ENCODE measurements around the gene RFXANK. TPM values are rescaled to one million over a fixed set of nuclear protein-coding genes. Genes with fewer than 3 reads are reported as not detected.

RFXANK gene
- total RNA-seq, 1 donor from 2014 or later: 96.9 TPM

DNA sequence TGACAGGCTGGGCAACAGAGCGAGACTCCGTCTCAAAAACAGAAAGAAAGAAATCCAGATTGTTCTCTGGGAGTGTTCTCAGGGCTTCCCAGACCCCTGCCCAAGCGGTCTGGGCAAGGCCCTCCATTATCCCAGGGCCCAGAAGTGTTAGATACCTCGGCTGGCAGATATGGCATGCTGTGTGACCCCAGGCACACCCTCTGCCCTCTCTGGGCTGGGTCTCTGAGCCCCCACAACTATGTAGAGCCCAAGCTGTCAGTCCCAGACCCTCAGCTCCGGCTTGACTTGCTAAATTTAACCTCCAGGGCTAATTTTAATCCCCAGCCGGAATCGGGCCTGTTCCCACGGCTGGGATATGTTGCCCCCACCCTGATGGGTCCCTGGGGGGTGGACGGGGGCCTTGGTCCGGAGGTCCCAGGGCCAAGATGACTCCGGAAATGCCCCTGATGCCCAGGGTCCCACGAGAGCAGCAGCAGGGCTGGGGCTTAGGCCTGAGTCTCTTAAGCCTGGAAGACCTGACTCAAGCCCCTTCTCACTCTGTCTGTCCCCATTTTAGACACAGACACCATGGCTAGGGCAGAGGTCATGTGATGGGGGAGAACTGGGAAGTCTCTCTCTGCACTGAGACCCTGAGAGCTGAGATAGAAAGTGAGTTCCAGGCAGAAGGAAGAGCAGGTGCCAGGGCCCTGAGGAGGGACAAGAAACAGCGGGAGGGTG is 39.2 kb upstream of the RFXANK start:
- intact Hi-C loops (cut with micrococcal nuclease): no loop called here
- H3K27ac Mint-ChIP-seq: no peak overlapping the region
- H3K27me3 Mint-ChIP-seq: no peaks in the 10 kb centered on the region
- no peak for TF ChIP-seq CTCF (IDR thresholded peaks at IDR 0.05)
- H3K9me3 Mint-ChIP-seq: peaks cover 4% of the 10 kb centered on the region
- H3K36me3 Mint-ChIP-seq (ENCODE audit: low read depth): peaks cover 23% of the 10 kb centered on the region
- ATAC-seq (ENCODE audit: low read depth): no peak
- ChIA-PET CTCF (interaction anchor here (2.8 kb wide), 1 partner anchor 22 kb away, joined by 8 read pairs; no protein-coding TSS in a partner anchor), POLR2A (interaction anchor here (0.9 kb wide), 1 partner anchor 252 kb away, joined by 3 read pairs; the partner anchor contains the start of gene GATAD2A)
- H3K4me1 Mint-ChIP-seq: peaks cover 52% of the 10 kb centered on the region
- DNase-seq: no peak
- H3K4me3 Mint-ChIP-seq: no peak overlapping the region

DNA sequence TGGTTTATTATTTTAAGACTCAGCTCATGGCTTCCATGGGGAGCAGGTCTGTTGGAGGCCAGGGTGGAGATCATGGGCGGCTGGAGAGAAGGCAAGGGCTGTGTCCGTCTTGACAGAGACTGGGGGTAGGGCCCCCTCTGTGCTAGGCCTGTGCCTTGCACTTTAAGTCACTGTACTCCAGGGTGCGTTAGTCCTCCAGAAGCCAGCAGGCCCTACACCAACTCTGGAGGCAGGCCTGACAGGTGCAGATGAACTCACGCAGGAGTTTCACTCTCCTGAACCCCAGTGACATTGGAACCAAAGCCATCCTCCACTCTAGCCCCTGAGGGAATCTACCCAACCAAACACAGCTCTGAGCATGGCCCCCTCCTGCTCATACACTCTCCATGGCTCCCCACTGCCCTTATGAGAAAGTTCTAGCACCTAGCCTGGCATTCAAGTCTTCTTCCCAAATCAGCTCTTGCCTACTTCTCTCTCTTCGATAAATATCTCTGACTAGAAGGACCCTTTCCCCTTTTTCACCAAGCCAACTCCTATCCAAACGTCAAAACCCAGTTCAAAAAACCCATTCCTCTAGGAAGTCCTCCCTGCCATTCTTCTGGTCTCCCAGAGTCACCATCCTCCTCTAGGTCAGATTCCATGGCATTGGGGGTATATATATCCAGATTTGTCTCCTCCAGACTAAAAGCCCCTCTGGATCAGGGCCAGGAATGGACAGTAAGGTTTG is 37.1 kb upstream of the RFXANK start:
- ChIA-PET CTCF (interaction anchor here (1.2 to 7.5 kb wide), 5 partner anchors 9 to 19 kb away, joined by 4 to 53 read pairs (median 6); partner anchors contain the start of gene MEF2B), POLR2A (interaction anchor here (1.3 to 4.7 kb wide), 4 partner anchors 12 to 1294 kb away, joined by 3 to 48 read pairs (median 4); partner anchors contain the start of genes BORCS8 and MEF2B)
- Mint-ChIP-seq H3K36me3 (ENCODE audit: low read depth) (peaks cover 13% of the 10 kb centered on the region), H3K9me3 (peaks cover 4% of the 10 kb centered on the region), H3K27me3 (no peaks in the 10 kb centered on the region), H3K4me3 (peak overlapping the region; percentile 57), H3K27ac (peak overlapping the region; percentile 74), H3K4me1 (peaks cover 60% of the 10 kb centered on the region)
- no peak for TF ChIP-seq CTCF (IDR thresholded peaks at IDR 0.05)
- DNase-seq: no peak
- ATAC-seq (ENCODE audit: low read depth): peak; percentile 5
- intact Hi-C loops (cut with micrococcal nuclease): loop anchor here (1.0 kb wide), 1 partner anchor 15 kb away; the partner anchor contains the start of gene MEF2B

DNA sequence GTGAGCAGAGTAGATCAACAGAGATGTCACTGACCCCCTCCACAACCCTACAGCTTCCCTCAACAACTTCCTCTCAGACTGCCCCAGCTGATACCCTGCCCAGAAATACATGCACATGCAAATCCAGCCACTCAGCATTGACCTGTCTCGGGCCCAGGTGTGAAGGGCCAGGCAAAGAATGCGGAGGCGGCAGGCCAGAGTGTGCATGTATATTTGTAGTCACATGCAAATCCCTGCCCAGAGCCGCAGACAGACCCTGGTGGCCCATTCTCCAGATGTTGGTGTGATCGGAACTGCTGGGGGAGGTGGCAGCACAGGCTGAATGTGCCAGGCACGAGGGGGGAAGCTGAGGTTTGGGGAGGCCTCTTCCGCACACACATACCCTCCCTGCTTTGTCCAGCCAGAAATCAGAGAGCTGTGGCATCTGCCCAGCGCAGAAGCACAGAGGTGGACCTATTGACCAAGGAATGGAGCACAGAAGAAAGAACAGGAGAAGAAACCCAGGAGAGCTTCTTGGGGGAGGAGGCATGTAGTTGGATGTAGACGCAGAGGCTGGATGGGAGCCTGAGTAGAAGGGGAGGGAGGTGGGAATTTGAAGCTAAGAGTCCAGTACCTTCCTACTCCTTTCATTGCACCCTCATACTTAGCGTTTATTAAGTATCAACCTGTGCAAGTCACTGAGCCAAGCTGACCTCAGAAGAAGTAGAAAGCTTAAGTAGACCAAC is 36.4 kb upstream of the RFXANK start:
- peaks cover 13% of the 10 kb centered on the region for H3K36me3 Mint-ChIP-seq (ENCODE audit: low read depth)
- CTCF ChIA-PET: interaction anchor here (0.7 to 7.5 kb wide), 4 partner anchors 10 to 332 kb away, joined by 3 to 53 read pairs (median 7); partner anchors contain the start of gene MEF2B
- H3K4me3 Mint-ChIP-seq: peak overlapping the region; percentile 57
- no peaks in the 10 kb centered on the region for H3K27me3 Mint-ChIP-seq
- no peak for TF ChIP-seq CTCF (IDR thresholded peaks at IDR 0.05)
- peak overlapping the region; percentile 74 for H3K27ac Mint-ChIP-seq
- POLR2A ChIA-PET: interaction anchor here (0.6 to 4.7 kb wide), 6 partner anchors 12 to 1384 kb away, joined by 3 to 48 read pairs (median 4); partner anchors contain the start of genes BORCS8 and MEF2B
- peaks cover 4% of the 10 kb centered on the region for H3K9me3 Mint-ChIP-seq
- DNase-seq: no peak
- intact Hi-C loops (cut with micrococcal nuclease): loop anchor here (1.0 kb wide), 1 partner anchor 15 kb away; the partner anchor contains the start of gene MEF2B
- peaks cover 62% of the 10 kb centered on the region for H3K4me1 Mint-ChIP-seq
- ATAC-seq (ENCODE audit: low read depth): peak; percentile 56

DNA sequence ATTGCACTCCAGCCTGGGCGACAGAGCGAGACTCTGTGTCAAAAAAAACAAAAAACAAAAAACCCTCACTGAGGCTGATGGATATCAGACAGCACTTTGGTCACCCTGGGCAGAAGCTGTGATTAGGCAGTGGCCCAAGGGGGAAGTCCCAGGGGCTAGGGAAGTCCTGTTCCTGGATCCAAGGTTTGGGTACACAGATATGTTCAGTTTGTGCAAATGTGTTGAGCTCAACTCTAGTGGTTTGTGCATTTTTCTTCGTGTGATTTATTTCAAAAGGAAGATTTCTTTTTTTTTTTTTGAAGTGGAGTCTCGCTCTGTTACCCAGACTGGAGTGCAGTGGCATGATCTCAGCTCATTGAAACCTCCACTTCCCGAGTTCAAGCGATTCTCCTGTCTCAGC is 34.2 kb upstream of the RFXANK start:
- ATAC-seq (ENCODE audit: low read depth) (no peak), DNase-seq (no peak)
- ChIA-PET CTCF (interaction anchor here (0.7 to 7.5 kb wide), 5 partner anchors 10 to 18 kb away, joined by 3 to 53 read pairs (median 4); partner anchors contain the start of gene MEF2B), POLR2A (interaction anchor here (4.7 kb wide), 1 partner anchor 12 kb away, joined by 48 read pairs; the partner anchor contains the start of gene MEF2B)
- no peaks in the 10 kb centered on the region for H3K27me3 Mint-ChIP-seq
- intact Hi-C loops (cut with micrococcal nuclease): no loop called here
- peaks cover 13% of the 10 kb centered on the region for H3K36me3 Mint-ChIP-seq (ENCODE audit: low read depth)
- H3K9me3 Mint-ChIP-seq: peaks cover 4% of the 10 kb centered on the region
- TF ChIP-seq CTCF (IDR thresholded peaks at IDR 0.05): no peak
- peaks cover 57% of the 10 kb centered on the region for H3K4me1 Mint-ChIP-seq
- no peak overlapping the region for H3K4me3 Mint-ChIP-seq
- H3K27ac Mint-ChIP-seq: no peak overlapping the region
